Activated CD8-positive, alpha-beta memory T cell treated with anti-CD3 and anti-CD28 coated beads for 24 hours (primary cell): ENCODE results near the gene RNF208.

ENCODE experiments used
- DNase-seq: peaks from one replicate; pipeline ENCODE4 v3.0.0-alpha.2; 2020

Gene RNF208

GRCh38 chr9:137172901-137173795, 48.9 kb downstream of the RNF208 start:
- DNase-seq, result no peak

- DNase-seq, result no peak
These were observed 50.7 kb downstream of the RNF208 start for GRCh38 chr9:137171149-137171900.

GRCh38 chr9:137170486-137171148, 51.4 kb downstream of the RNF208 start:
- no peak for DNase-seq
